Activated CD4-positive, alpha-beta T cell treated with anti-CD3 and anti-CD28 coated beads for 36 hours (primary cell): ENCODE results near the gene CTNNBIP1. TPM values are rescaled to one million over a fixed set of nuclear protein-coding genes. Genes with fewer than 3 reads are reported as not detected.

Experiments
- ATAC-seq: fragments of 200-7000 bp; cut with Tn5 transposase; one replicate; pipeline ENCODE4 v1.10.0; 2021; ENCODE audit warnings: mild to moderate bottlenecking, moderate library complexity
- CTCF ChIA-PET: fragments of 350-600 bp; sonication (Branson Sonifier 250); formaldehyde crosslinking; loops from one replicate; lab custom pipeline; 2021; ENCODE audit warnings: antibody characterized with exemption; lab: Charles Lee
- POLR2A ChIA-PET: fragments of 350-600 bp; sonication (Branson Sonifier 250); formaldehyde crosslinking; loops from one replicate; lab custom pipeline; 2021; ENCODE audit warnings: antibody characterized with exemption, inconsistent platforms; lab: Charles Lee
- DNase-seq: peaks from one replicate; pipeline ENCODE4 v3.0.0-alpha.2; 2020
- H3K27ac Mint-ChIP-seq: one replicate; pipeline ENCODE4 v1.8.0; 2021; ENCODE audit warnings: mixed read lengths
- H3K27me3 Mint-ChIP-seq: one replicate; pipeline ENCODE4 v1.8.0; 2021; ENCODE audit warnings: mixed read lengths
- H3K36me3 Mint-ChIP-seq: one replicate; pipeline ENCODE4 v1.8.0; 2021; ENCODE audit warnings: low read depth, mixed read lengths
- H3K4me1 Mint-ChIP-seq: one replicate; pipeline ENCODE4 v1.8.0; 2021; ENCODE audit warnings: mixed read lengths
- H3K4me3 Mint-ChIP-seq: one replicate; pipeline ENCODE4 v1.8.0; 2021; ENCODE audit warnings: mild to moderate bottlenecking, moderate library complexity, mixed read lengths
- H3K9me3 Mint-ChIP-seq: one replicate; pipeline ENCODE4 v1.8.0; 2021; ENCODE audit warnings: low read depth, mixed read lengths
- intact Hi-C, 2 experiments: fragments of 100-400 bp; cut with DNase I in 1 of 2; cut with micrococcal nuclease in 1 of 2; formaldehyde crosslinking; loops; one replicate each; pipeline versions ENCODE4 v1.14.2 to v1.15.1; 2022 to 2024; cut with DNase I, micrococcal nuclease
- total RNA-seq, 2 experiments: library from RNA; stranded (reverse); gene quantifications; one replicate each; pipeline ENCODE4 v1.2.3, GENCODE V29; 2021

CTNNBIP1 gene
- total RNA-seq, 2 experiments from 2014 or later, result 7.5 to 11.0 TPM

DNA sequence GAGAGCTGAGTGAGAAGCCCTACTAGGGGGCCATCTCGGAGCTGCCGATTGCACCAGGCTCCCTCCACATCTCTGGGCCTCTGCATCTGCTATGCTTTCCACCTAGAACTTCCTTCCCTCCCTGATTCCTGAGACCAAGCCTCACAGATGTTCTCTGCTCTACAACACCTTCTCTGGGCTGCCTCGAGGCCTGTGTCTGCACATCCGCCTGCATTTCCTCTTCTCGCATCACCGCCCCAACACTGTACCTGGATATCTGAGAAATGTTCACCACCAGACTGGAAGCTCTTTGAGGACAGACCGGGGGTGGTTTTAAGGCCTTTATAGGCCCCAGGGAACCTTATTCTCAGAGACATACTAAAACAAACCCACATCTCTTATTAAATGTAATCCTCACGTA, 20.7 kb downstream of the CTNNBIP1 start:
- no peak overlapping the region for H3K4me3 Mint-ChIP-seq
- ChIA-PET CTCF (interaction anchor here (0.7 kb wide), 2 partner anchors 93 to 190 kb away, joined by 3 read pairs; no protein-coding TSS in a partner anchor), POLR2A (no interaction called here)
- H3K36me3 Mint-ChIP-seq, result no peaks in the 10 kb centered on the region
- H3K9me3 Mint-ChIP-seq, result no peaks in the 10 kb centered on the region
- H3K27me3 Mint-ChIP-seq, result no peaks in the 10 kb centered on the region
- no peak for ATAC-seq
- H3K4me1 Mint-ChIP-seq, result peaks cover 14% of the 10 kb centered on the region
- intact Hi-C loops, result no loop called here
- no peak for DNase-seq
- no peak overlapping the region for H3K27ac Mint-ChIP-seq

DNA sequence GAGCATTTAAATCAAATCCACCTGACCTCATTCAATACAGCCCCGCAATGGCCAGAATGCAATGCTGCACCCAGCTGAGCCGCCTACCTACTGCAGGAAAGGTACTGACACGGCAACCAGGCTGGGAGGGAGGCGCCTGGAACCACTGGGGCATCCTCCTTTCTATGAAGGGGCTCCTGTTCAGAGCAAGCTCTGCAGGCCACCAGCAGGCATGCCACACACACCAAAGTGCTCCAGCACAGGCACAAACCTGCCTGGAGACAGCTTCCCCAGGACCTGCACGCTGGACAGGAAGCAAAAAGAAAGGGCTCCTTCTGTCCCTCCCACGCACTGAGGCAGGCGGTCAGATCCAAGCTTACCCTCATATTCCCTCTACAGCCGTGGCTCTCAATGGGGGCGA, 21.2 kb downstream of the CTNNBIP1 start:
- ATAC-seq, result no peak
- CTCF ChIA-PET, result interaction anchor here (0.7 kb wide), 1 partner anchor 94 kb away, joined by 3 read pairs; no protein-coding TSS in a partner anchor
- H3K4me3 Mint-ChIP-seq, result no peak overlapping the region
- POLR2A ChIA-PET, result interaction anchor here (0.6 kb wide), 1 partner anchor 41 kb away, joined by 4 read pairs; no protein-coding TSS in a partner anchor
- H3K9me3 Mint-ChIP-seq, result no peaks in the 10 kb centered on the region
- intact Hi-C loops, result no loop called here
- H3K27ac Mint-ChIP-seq, result no peak overlapping the region
- H3K36me3 Mint-ChIP-seq, result no peaks in the 10 kb centered on the region
- no peaks in the 10 kb centered on the region for H3K27me3 Mint-ChIP-seq
- peaks cover 13% of the 10 kb centered on the region for H3K4me1 Mint-ChIP-seq
- DNase-seq, result no peak

- Mint-ChIP-seq H3K4me1 (peaks cover 6% of the 10 kb centered on the region), H3K36me3 (no peaks in the 10 kb centered on the region), H3K9me3 (no peaks in the 10 kb centered on the region), H3K27ac (no peak overlapping the region), H3K4me3 (no peak overlapping the region), H3K27me3 (no peaks in the 10 kb centered on the region)
- ChIA-PET CTCF (interaction anchor here (1.0 to 1.4 kb wide), 2 partner anchors 10 to 55 kb away, joined by 3 to 4 read pairs; no protein-coding TSS in a partner anchor), POLR2A (no interaction called here)
- DNase-seq, result no peak
- ATAC-seq, result no peak
- intact Hi-C loops, result no loop called here
Observed at GRCh38 chr1:9887070-9887469, 23.0 kb downstream of the CTNNBIP1 start.

- Mint-ChIP-seq H3K9me3 (no peaks in the 10 kb centered on the region), H3K36me3 (no peaks in the 10 kb centered on the region), H3K27me3 (no peaks in the 10 kb centered on the region), H3K4me3 (no peak overlapping the region), H3K4me1 (peaks cover 8% of the 10 kb centered on the region), H3K27ac (no peak overlapping the region)
- DNase-seq, result no peak
- ChIA-PET CTCF (interaction anchor here (1.0 kb wide), 1 partner anchor 56 kb away, joined by 3 read pairs; no protein-coding TSS in a partner anchor), POLR2A (no interaction called here)
- intact Hi-C loops, result no loop called here
- no peak for ATAC-seq
Observed at GRCh38 chr1:9886092-9886742, 23.9 kb downstream of the CTNNBIP1 start.

DNA sequence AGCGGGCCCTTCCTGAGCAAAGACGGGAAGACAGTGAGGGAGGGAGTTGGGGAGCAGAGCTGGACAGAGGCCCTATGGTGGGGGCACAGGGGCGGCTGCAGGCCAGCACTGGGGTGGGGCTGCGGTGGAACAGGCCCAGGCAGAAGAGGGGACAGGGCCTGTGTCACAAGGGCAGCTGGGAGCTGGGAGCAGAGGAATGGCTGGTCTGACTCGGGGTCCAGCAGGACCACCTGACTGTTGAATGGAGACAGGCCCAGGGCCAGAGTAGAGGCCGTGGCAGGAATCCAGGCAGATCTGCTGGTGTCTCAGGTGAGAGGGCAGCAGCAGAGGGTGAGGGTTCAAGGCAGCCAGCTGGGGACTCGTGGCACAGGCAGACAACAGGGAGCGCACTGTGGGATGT, 25.3 kb downstream of the CTNNBIP1 start:
- H3K9me3 Mint-ChIP-seq, result no peaks in the 10 kb centered on the region
- intact Hi-C loops, result no loop called here
- ATAC-seq (no peak), DNase-seq (no peak)
- POLR2A ChIA-PET, result no interaction called here
- no peaks in the 10 kb centered on the region for H3K27me3 Mint-ChIP-seq
- H3K36me3 Mint-ChIP-seq, result no peaks in the 10 kb centered on the region
- H3K4me3 Mint-ChIP-seq, result no peak overlapping the region
- H3K4me1 Mint-ChIP-seq, result peaks cover 8% of the 10 kb centered on the region
- CTCF ChIA-PET, result interaction anchor here (1.4 kb wide), 1 partner anchor 11 kb away, joined by 5 read pairs; no protein-coding TSS in a partner anchor
- H3K27ac Mint-ChIP-seq, result no peak overlapping the region

- POLR2A ChIA-PET, result interaction anchor here (0.7 kb wide), 1 partner anchor 149 kb away, joined by 4 read pairs; the partner anchor contains the start of gene UBE4B
- no peak overlapping the region for H3K4me3 Mint-ChIP-seq
- CTCF ChIA-PET, result interaction anchor here (0.5 to 1.4 kb wide), 3 partner anchors 10 to 185 kb away, joined by 3 to 5 read pairs (median 3); no protein-coding TSS in a partner anchor
- H3K9me3 Mint-ChIP-seq, result no peaks in the 10 kb centered on the region
- DNase-seq (no peak), ATAC-seq (no peak)
- intact Hi-C loops, result no loop called here
- H3K27me3 Mint-ChIP-seq, result no peaks in the 10 kb centered on the region
- peaks cover 8% of the 10 kb centered on the region for H3K4me1 Mint-ChIP-seq
- H3K36me3 Mint-ChIP-seq, result no peaks in the 10 kb centered on the region
- no peak overlapping the region for H3K27ac Mint-ChIP-seq
Observed at GRCh38 chr1:9883585-9884449, 26.3 kb downstream of the CTNNBIP1 start.

GRCh38 chr1:9882945-9883303, 27.1 kb downstream of the CTNNBIP1 start:
- ChIA-PET CTCF (interaction anchor here (0.5 kb wide), 1 partner anchor 19 kb away, joined by 3 read pairs; no protein-coding TSS in a partner anchor), POLR2A (no interaction called here)
- H3K27ac Mint-ChIP-seq, result no peak overlapping the region

DNA sequence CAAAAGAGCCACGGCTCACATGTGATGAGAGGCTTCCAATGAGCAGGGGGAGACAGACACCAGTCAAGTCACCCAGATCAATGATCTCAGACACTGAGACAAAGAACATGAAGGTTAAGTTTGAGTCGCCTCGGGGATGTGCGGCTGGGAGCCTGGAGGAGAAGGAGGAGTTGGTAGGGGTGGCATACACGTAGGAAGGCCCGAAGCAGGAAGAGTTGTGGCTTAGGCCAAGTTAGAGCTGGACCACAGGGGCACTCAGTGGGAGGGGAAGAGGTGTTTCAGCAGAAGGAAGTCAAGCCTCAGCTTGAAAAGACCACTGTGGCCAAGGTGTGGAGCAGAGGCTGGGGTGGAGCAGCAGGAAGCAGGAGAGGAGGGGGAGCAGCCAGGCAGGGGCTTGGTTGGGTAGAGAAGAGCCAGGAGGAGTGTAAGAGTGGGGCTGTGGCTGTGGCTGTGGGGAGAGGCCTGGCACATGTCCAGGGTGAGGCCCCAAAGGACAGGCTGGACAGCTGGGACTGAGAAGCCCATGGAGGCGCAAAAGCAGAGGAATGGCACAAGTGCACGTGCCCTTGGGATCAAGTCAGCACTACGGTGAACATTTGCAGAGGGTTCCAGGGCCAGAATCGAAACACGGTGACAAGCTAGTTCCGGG, 27.6 kb downstream of the CTNNBIP1 start:
- CTCF ChIA-PET, result no interaction called here
- POLR2A ChIA-PET, result no interaction called here
- H3K9me3 Mint-ChIP-seq, result no peaks in the 10 kb centered on the region
- ATAC-seq (peak; percentile 55), DNase-seq (no peak)
- no peak overlapping the region for H3K4me3 Mint-ChIP-seq
- no peaks in the 10 kb centered on the region for H3K36me3 Mint-ChIP-seq
- H3K27me3 Mint-ChIP-seq, result no peaks in the 10 kb centered on the region
- H3K4me1 Mint-ChIP-seq, result peaks cover 8% of the 10 kb centered on the region
- H3K27ac Mint-ChIP-seq, result no peak overlapping the region
- intact Hi-C loops, result no loop called here

More at GRCh38 chr1:9882945-9883303, 27.1 kb downstream of the CTNNBIP1 start:
- DNase-seq (no peak), ATAC-seq (no peak)
- no peaks in the 10 kb centered on the region for H3K9me3 Mint-ChIP-seq
- H3K4me3 Mint-ChIP-seq, result no peak overlapping the region
- no peaks in the 10 kb centered on the region for H3K36me3 Mint-ChIP-seq
- peaks cover 8% of the 10 kb centered on the region for H3K4me1 Mint-ChIP-seq
- no peaks in the 10 kb centered on the region for H3K27me3 Mint-ChIP-seq
- intact Hi-C loops, result no loop called here

- Mint-ChIP-seq H3K4me3 (no peak overlapping the region), H3K27me3 (no peaks in the 10 kb centered on the region), H3K4me1 (peaks cover 8% of the 10 kb centered on the region), H3K36me3 (no peaks in the 10 kb centered on the region), H3K9me3 (no peaks in the 10 kb centered on the region), H3K27ac (no peak overlapping the region)
- ChIA-PET CTCF (interaction anchor here (0.7 kb wide), 1 partner anchor 56 kb away, joined by 4 read pairs; no protein-coding TSS in a partner anchor), POLR2A (no interaction called here)
- no peak for ATAC-seq
- intact Hi-C loops, result no loop called here
- DNase-seq, result no peak
Observed at GRCh38 chr1:9881838-9882249, 28.2 kb downstream of the CTNNBIP1 start.

- CTCF ChIA-PET, result interaction anchor here (1.1 to 1.3 kb wide), 5 partner anchors 26 to 156 kb away, joined by 3 to 5 read pairs (median 3); no protein-coding TSS in a partner anchor
- Mint-ChIP-seq H3K4me1 (peaks cover 11% of the 10 kb centered on the region), H3K36me3 (no peaks in the 10 kb centered on the region), H3K9me3 (no peaks in the 10 kb centered on the region), H3K27ac (no peak overlapping the region), H3K27me3 (no peaks in the 10 kb centered on the region), H3K4me3 (no peak overlapping the region)
- no peak for ATAC-seq
- POLR2A ChIA-PET, result interaction anchor here (1.1 kb wide), 1 partner anchor 26 kb away, joined by 4 read pairs; no protein-coding TSS in a partner anchor
- intact Hi-C loops, result loop anchor here (5.0 kb wide), 2 partner anchors 34 to 459 kb away; partner anchors contain the start of gene CTNNBIP1 (in 1 of the 2)
- DNase-seq, result no peak
Observed at GRCh38 chr1:9878404-9878803, 31.7 kb downstream of the CTNNBIP1 start.
